GM12878 (cell line): ENCODE results near the gene TLX1. TPM values are rescaled to one million over a fixed set of nuclear protein-coding genes. Genes with fewer than 3 reads are reported as not detected.

Experiments used
- ATAC-seq: fragments of 200-7000 bp; cut with Tn5 transposase; 3 replicates; pipeline ENCODE4 v1.9.1; 2020; ENCODE audit warnings: mild to moderate bottlenecking, moderate library complexity
- BruUV-seq: library from RNA; stranded (reverse); fragments of 400-500 nt; replicated peaks from 2 replicates; lab custom pipeline; 2021; lab: Mats Ljungman, UMichigan
- CTCF ChIA-PET: fragments of 300-600 bp; sonication (Branson Sonifier 250); formaldehyde crosslinking; extraction: SDS; loops from one replicate; lab custom pipeline; 2021; ENCODE audit warnings: inconsistent platforms; lab: Yijun Ruan, JAX
- POLR2A ChIA-PET: fragments of 350-600 bp; formaldehyde crosslinking; extraction: SDS; loops from one replicate; lab custom pipeline; 2021; ENCODE audit warnings: inconsistent platforms; lab: Charles Lee
- RAD21 ChIA-PET: fragments of 300-600 bp; sonication (Branson Sonifier 250); formaldehyde crosslinking; loops from one replicate; lab custom pipeline; 2023; ENCODE audit warnings: antibody characterized with exemption; ENCODE audit not compliant: unreplicated experiment; lab: Charles Lee
- SMC1A ChIA-PET: fragments of 300-600 bp; sonication (Branson Sonifier 250); formaldehyde crosslinking; loops from one replicate; lab custom pipeline; 2023; ENCODE audit not compliant: unreplicated experiment, uncharacterized antibody; lab: Charles Lee
- DNase-seq: peaks from one replicate; pipeline ENCODE4 v3.0.0-alpha.2; 2011; ENCODE audit warnings: low read depth, low spot score
- FAIRE-seq: peaks from 3 replicates; lab custom pipeline; 2011; peaks lifted over from hg19 to GRCh38; lab: Jason Lieb, UNC
- H2AFZ ChIP-seq: 2 replicates; pipeline ENCODE4 v1.6.0; 2011; ENCODE audit warnings: low read depth, low read length, control low read depth; ENCODE audit not compliant: control insufficient read depth
- H3K27ac ChIP-seq: 2 replicates; pipeline ENCODE4 v1.5.1; 2011; ENCODE audit warnings: control low read depth; ENCODE audit not compliant: control insufficient read depth, insufficient read depth
- H3K27me3 ChIP-seq, 2 experiments: replicated peaks in 1 of 2; 2 replicates each; pipeline versions ENCODE4 v1.6.0 to v1.6.1; 2011; ENCODE audit warnings: low read length in 1 of 2; ENCODE audit not compliant: control insufficient read depth in 2 of 2, insufficient read depth in 2 of 2
- H3K36me3 ChIP-seq, 2 experiments: 2 replicates each; pipeline ENCODE4 v1.5.1; 2011; ENCODE audit warnings: low read length in 1 of 2; ENCODE audit not compliant: control insufficient read depth in 2 of 2, insufficient read depth in 2 of 2
- H3K4me1 ChIP-seq: 2 replicates; pipeline ENCODE4 v1.6.1; 2011; ENCODE audit warnings: mild to moderate bottlenecking, low read length, moderate library complexity, mixed read lengths; ENCODE audit not compliant: control insufficient read depth, insufficient read depth
- H3K4me2 ChIP-seq: 2 replicates; pipeline ENCODE4 v1.6.0; 2011; ENCODE audit warnings: control low read depth; ENCODE audit not compliant: control insufficient read depth, insufficient read depth
- H3K4me3 ChIP-seq: fragments of 200-600 bp; sonication (generic); 2 replicates; pipeline ENCODE4 v1.5.1; 2016
- H3K79me2 ChIP-seq: 2 replicates; pipeline ENCODE4 v1.6.0; 2011; ENCODE audit warnings: low read length; ENCODE audit not compliant: control insufficient read depth, insufficient read depth
- H3K9ac ChIP-seq: 2 replicates; pipeline ENCODE4 v1.8.0; 2011; ENCODE audit warnings: low read length, control low read depth, mixed read lengths; ENCODE audit not compliant: control insufficient read depth, insufficient read depth
- H3K9me3 ChIP-seq: replicated peaks from 3 replicates; pipeline ENCODE4 v1.5.1; 2011; ENCODE audit warnings: mild to moderate bottlenecking, low read length; ENCODE audit not compliant: control insufficient read depth, insufficient read depth
- H4K20me1 ChIP-seq: 2 replicates; pipeline ENCODE4 v1.6.0; 2011; ENCODE audit not compliant: control insufficient read depth, insufficient read depth
- CHD4 ChIP-seq: fragments of 200-600 bp; sonication (generic); IDR thresholded peaks from 2 replicates; pipeline ENCODE4 v1.6.1; 2016; ENCODE audit warnings: mild to moderate bottlenecking
- DPF2 ChIP-seq: fragments of 450-650 bp; IDR thresholded peaks from 2 replicates; pipeline ENCODE4 v1.6.1; 2017; ENCODE audit warnings: mild to moderate bottlenecking
- MTA3 ChIP-seq: IDR thresholded peaks from 2 replicates; pipeline ENCODE4 v1.6.1; 2012; ENCODE audit warnings: low read length, inconsistent platforms, borderline replicate concordance
- NR2C1 ChIP-seq: fragments of 450-650 bp; IDR thresholded peaks from 2 replicates; pipeline ENCODE4 v1.6.1; 2017; ENCODE audit warnings: antibody characterized with exemption, mild to moderate bottlenecking, moderate library complexity
- ZBED1 ChIP-seq: IDR thresholded peaks from 2 replicates; pipeline ENCODE4 v1.6.1; 2016; ENCODE audit warnings: borderline replicate concordance
- ZNF217 ChIP-seq: fragments of 450-650 bp; IDR thresholded peaks from 2 replicates; pipeline ENCODE4 v1.6.1; 2017; ENCODE audit warnings: antibody characterized with exemption, mild to moderate bottlenecking
- WGBS: methylation state at CpG from one replicate; pipeline ENCODE4 v1.1.6; 2016; ENCODE audit warnings: low lambda C conversion rate; ENCODE audit not compliant: insufficient replicate concordance, insufficient coverage; ENCODE audit errors: missing lambda C conversion rate; 5-methylcytosine and 5-hydroxymethylcytosine counted together
- in situ Hi-C: fragments of 300-500 bp; cut with MboI; formaldehyde crosslinking; loops from 9 replicates; pipeline ENCODE4 v1.14.3; 2018; ENCODE audit warnings: mixed read lengths
- intact Hi-C: fragments of 100-400 bp; cut with micrococcal nuclease; formaldehyde crosslinking; loops from one replicate; pipeline ENCODE4 v1.14.2; 2022; ENCODE audit not compliant: unreplicated experiment
- polyA plus RNA-seq, 11 experiments: library from polyadenylated mRNA; depleted of rRNA in 4 of 11; unstranded in 6 of 11; stranded (reverse) in 5 of 11; fragments of >200 nt; fragmentation: Nextera tagmentation in 4 of 11; fragmentation: Illumina TruSeq in 1 of 11; extraction: Ambion mirVana in 4 of 11; extraction: Trizol in 1 of 11; gene quantifications; 1 replicate in 1 of 11; 2 replicates in 10 of 11; pipeline versions ENCODE4 v1.2.1 to v1.2.3, GENCODE V29; 2011 to 2016; ENCODE audit warnings: inconsistent platforms in 2 of 11, missing spikeins in 2 of 11, low read depth in 1 of 11
- total RNA-seq, 4 experiments: library from RNA; depleted of rRNA in 3 of 4; stranded (reverse); fragments of >200 nt in 3 of 4; fragmentation: Illumina TruSeq in 1 of 4; extraction: Trizol in 1 of 4; gene quantifications; 2 replicates each; pipeline versions ENCODE4 v1.2.1 to v1.2.3, GENCODE V29; 2013 to 2021
- TF ChIP-seq, protein P1 (sequence below): IDR thresholded peaks from 2 replicates; pipeline ENCODE4 v1.6.1; 2012; ENCODE audit warnings: low read depth, low read length, improper control_type of control experiment
- TF ChIP-seq, protein P2 (sequence below): IDR thresholded peaks from 2 replicates; pipeline ENCODE4 v1.6.1; 2011; ENCODE audit warnings: mild to moderate bottlenecking, low read depth, low read length, moderate library complexity; ENCODE audit not compliant: insufficient replicate concordance
- TF ChIP-seq, protein P3 (sequence below): fragments of 450-650 bp; IDR thresholded peaks from 2 replicates; pipeline ENCODE4 v1.6.1; 2016; ENCODE audit warnings: mild to moderate bottlenecking
- TF ChIP-seq, protein P4 (sequence below): fragments of 450-650 bp; formaldehyde crosslinking; IDR thresholded peaks from 2 replicates; pipeline ENCODE4 v1.4.0; 2020; ENCODE audit warnings: mild to moderate bottlenecking, moderate library complexity
- TF ChIP-seq, protein P5 (sequence below): fragments of 150-350 bp; IDR thresholded peaks from 2 replicates; pipeline ENCODE4 v1.6.1; 2016; ENCODE audit warnings: low read depth, low read length

Gene TLX1
- total and polyA plus RNA-seq, 10 of the 15 experiments (the other 5 are each of a cell fraction or from before 2014, with no cell fraction given), result not detected

DNA sequence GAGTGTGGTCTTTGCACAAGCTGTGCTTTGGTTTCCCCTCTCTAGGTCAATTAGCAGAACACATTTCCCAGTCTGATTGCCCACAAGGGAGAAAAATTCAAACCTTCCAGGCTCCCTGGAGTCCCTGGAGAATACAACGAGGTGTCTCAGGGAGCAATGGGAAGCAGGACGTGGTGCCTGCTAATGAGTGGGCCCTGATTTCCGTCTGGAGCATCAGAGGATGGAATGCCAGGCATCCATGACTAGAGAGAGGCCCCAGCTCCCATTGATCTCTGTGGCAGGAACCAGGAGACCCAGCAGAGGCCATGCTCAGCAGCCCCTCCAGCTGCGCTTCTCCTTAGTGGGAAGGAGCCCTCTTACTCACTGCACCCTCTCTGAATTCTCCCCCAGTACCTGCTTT lies 33.2 kb upstream of the TLX1 start (continued):
- TF ChIP-seq, protein P1, sequence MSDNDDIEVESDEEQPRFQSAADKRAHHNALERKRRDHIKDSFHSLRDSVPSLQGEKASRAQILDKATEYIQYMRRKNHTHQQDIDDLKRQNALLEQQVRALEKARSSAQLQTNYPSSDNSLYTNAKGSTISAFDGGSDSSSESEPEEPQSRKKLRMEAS, result no peak
- no peak for TF ChIP-seq ZBED1
- TF ChIP-seq, protein P2, sequence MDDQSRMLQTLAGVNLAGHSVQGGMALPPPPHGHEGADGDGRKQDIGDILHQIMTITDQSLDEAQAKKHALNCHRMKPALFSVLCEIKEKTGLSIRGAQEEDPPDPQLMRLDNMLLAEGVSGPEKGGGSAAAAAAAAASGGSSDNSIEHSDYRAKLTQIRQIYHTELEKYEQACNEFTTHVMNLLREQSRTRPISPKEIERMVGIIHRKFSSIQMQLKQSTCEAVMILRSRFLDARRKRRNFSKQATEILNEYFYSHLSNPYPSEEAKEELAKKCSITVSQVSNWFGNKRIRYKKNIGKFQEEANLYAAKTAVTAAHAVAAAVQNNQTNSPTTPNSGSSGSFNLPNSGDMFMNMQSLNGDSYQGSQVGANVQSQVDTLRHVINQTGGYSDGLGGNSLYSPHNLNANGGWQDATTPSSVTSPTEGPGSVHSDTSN, result no peak
- TF ChIP-seq CHD4, result no peak
- TF ChIP-seq, protein P3, sequence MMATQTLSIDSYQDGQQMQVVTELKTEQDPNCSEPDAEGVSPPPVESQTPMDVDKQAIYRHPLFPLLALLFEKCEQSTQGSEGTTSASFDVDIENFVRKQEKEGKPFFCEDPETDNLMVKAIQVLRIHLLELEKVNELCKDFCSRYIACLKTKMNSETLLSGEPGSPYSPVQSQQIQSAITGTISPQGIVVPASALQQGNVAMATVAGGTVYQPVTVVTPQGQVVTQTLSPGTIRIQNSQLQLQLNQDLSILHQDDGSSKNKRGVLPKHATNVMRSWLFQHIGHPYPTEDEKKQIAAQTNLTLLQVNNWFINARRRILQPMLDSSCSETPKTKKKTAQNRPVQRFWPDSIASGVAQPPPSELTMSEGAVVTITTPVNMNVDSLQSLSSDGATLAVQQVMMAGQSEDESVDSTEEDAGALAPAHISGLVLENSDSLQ, result no peak

DNA sequence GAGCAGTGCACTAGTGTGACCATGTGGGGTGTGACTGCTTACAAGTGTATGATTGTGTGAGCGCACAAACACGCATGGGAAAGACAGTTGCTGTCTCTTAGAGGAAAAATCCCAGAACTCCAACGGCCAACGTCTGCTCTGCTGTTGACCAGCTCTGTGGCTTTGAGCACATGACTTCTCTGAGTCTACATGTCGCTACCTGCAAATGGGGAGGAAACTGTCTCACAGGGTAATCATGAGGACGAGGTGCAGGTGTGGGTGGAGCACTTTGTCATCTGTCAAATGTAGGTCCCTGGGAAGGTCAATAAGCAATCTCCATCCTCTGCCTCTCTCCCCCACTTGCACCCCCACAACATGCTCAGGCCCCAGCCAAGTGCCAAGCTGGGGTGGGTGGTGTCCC lies 31.2 kb upstream of the TLX1 start:
- POLR2A ChIA-PET, result no interaction called here
- no peaks in the 10 kb centered on the region for H3K79me2 ChIP-seq
- no TSS peak for BruUV-seq
- no peak overlapping the region for H3K27ac ChIP-seq
- H4K20me1 ChIP-seq, result no peaks in the 10 kb centered on the region
- intact Hi-C loops (no loop called here), in situ Hi-C loops (loop anchor here (5.0 kb wide), 1 partner anchor 42 kb away; no protein-coding TSS in a partner anchor)
- H2AFZ ChIP-seq, result no peak overlapping the region
- no peak overlapping the region for H3K4me2 ChIP-seq
- DNase-seq (no peak), ATAC-seq (no peak), FAIRE-seq (no peak)
- no peaks in the 10 kb centered on the region for H3K9me3 ChIP-seq
- peaks cover 0 to 2% of the 10 kb centered on the region in 2 experiments; a peak in 2 of 4 replicates for H3K27me3 ChIP-seq
- CTCF ChIA-PET, result interaction anchor here (1.0 to 13.8 kb wide), 4 partner anchors 8 to 42 kb away, joined by 3 to 231 read pairs (median 4); no protein-coding TSS in a partner anchor
- H3K9ac ChIP-seq, result no peak overlapping the region
- no peak overlapping the region for H3K4me3 ChIP-seq
- H3K4me1 ChIP-seq, result no peaks in the 10 kb centered on the region
- H3K36me3 ChIP-seq, result no peaks in the 10 kb centered on the region
- RAD21 ChIA-PET, result interaction anchor here (7.0 kb wide), 1 partner anchor 41 kb away, joined by 93 read pairs; no protein-coding TSS in a partner anchor
- WGBS, result 30% methylated on average over 6 of the region's 6 CpGs
- SMC1A ChIA-PET, result interaction anchor here (7.6 kb wide), 1 partner anchor 42 kb away, joined by 72 read pairs; no protein-coding TSS in a partner anchor
- TF ChIP-seq DPF2, result no peak
- TF ChIP-seq MTA3, result no peak
- TF ChIP-seq, protein P4, sequence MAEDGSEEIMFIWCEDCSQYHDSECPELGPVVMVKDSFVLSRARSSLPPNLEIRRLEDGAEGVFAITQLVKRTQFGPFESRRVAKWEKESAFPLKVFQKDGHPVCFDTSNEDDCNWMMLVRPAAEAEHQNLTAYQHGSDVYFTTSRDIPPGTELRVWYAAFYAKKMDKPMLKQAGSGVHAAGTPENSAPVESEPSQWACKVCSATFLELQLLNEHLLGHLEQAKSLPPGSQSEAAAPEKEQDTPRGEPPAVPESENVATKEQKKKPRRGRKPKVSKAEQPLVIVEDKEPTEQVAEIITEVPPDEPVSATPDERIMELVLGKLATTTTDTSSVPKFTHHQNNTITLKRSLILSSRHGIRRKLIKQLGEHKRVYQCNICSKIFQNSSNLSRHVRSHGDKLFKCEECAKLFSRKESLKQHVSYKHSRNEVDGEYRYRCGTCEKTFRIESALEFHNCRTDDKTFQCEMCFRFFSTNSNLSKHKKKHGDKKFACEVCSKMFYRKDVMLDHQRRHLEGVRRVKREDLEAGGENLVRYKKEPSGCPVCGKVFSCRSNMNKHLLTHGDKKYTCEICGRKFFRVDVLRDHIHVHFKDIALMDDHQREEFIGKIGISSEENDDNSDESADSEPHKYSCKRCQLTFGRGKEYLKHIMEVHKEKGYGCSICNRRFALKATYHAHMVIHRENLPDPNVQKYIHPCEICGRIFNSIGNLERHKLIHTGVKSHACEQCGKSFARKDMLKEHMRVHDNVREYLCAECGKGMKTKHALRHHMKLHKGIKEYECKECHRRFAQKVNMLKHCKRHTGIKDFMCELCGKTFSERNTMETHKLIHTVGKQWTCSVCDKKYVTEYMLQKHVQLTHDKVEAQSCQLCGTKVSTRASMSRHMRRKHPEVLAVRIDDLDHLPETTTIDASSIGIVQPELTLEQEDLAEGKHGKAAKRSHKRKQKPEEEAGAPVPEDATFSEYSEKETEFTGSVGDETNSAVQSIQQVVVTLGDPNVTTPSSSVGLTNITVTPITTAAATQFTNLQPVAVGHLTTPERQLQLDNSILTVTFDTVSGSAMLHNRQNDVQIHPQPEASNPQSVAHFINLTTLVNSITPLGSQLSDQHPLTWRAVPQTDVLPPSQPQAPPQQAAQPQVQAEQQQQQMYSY (CRISPR knock-in tag), result no peak
- no peak for TF ChIP-seq NR2C1
- no peak for TF ChIP-seq ZNF217
- TF ChIP-seq, protein P5, sequence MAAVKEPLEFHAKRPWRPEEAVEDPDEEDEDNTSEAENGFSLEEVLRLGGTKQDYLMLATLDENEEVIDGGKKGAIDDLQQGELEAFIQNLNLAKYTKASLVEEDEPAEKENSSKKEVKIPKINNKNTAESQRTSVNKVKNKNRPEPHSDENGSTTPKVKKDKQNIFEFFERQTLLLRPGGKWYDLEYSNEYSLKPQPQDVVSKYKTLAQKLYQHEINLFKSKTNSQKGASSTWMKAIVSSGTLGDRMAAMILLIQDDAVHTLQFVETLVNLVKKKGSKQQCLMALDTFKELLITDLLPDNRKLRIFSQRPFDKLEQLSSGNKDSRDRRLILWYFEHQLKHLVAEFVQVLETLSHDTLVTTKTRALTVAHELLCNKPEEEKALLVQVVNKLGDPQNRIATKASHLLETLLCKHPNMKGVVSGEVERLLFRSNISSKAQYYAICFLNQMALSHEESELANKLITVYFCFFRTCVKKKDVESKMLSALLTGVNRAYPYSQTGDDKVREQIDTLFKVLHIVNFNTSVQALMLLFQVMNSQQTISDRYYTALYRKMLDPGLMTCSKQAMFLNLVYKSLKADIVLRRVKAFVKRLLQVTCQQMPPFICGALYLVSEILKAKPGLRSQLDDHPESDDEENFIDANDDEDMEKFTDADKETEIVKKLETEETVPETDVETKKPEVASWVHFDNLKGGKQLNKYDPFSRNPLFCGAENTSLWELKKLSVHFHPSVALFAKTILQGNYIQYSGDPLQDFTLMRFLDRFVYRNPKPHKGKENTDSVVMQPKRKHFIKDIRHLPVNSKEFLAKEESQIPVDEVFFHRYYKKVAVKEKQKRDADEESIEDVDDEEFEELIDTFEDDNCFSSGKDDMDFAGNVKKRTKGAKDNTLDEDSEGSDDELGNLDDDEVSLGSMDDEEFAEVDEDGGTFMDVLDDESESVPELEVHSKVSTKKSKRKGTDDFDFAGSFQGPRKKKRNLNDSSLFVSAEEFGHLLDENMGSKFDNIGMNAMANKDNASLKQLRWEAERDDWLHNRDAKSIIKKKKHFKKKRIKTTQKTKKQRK, result no peak
